Stimulated activated CD8-positive, alpha-beta memory T cell treated with anti-CD3 and anti-CD28 coated beads, Interleukin-4, amount 100 ng/mL, for 4 hours (primary cell): Measurements from ENCODE around the gene OR6C68.
"Not testable (repeated sequence)": the region's sequence is repeated elsewhere in the genome, so short reads cannot be mapped to it uniquely, and the experiment has no call there.

Experiments
- DNase-seq, 2 donors: peaks; one replicate each; pipeline ENCODE4 v3.0.0-alpha.2; 2020; ENCODE audit warnings: low read depth in 2 of 2, low spot score in 1 of 2

The OR6C68 gene

DNA sequence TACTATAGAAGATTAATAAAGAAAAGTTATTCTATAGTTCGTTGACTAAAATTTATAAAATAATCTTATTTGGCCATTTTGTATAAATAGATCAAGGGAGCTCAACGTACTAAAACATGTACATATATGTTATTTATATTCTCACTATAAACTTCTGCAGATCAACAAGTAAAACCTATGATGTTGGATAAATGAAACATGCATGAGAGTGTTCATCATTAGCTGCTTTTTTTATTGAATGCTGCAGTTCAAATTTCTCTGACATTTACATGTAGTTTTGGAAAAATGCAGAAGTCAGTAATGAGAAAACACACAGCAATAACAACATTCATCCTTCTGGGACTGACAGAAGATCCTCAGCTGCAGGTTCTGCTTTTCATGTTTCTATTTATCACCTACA, at the start of gene OR6C68:
OR6C68 (plus strand) TSS at position 301 of the 400 bp plus-strand sequence; CDS start at position 301, 0 bp downstream.
- no peak for DNase-seq

DNA sequence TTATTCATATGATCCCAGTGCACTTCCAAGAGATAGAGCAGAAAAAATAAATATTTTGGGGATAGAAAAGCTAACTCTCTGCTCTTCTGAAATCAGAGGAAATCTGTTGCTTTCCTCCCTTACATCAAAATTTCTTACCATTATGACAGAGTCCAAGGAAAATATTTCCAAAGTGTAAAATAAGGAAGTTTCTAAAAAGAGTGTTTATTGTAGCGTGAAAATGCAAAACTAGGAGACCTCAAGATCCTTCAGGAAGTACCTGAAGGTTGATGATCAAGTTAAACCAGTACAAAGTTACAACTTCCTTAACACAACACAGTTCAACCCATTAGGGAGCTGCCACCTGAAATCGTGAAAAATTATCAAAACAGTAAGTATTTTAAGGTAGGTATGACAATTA, 48.4 kb upstream of the OR6C68 start, which contains the start of gene OR6C2:
OR6C2 (plus strand) TSS at position 301 of the 400 bp plus-strand sequence. CDS start 8,138 bp downstream, outside the sequence.
- DNase-seq = no peak

DNA sequence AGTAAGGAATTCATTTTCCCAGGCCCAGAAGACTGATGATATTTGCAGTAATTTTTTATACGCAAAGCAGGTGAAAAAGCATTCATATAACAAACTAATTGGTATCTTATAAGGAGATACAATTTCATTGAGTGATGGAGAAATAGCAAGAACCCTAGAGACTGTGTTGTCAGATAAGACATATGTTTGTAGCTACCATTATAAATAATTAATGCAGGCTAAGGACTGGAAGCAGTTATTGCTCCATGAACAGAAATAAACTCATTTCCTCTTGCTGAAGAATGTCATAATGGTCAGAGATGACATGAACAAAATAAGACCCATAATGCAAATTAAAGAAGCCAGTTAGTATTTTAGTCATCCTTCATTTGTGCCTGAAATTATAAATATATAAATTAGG, 46.8 kb upstream of the OR6C68 start:
- DNase-seq = no peak

DNA sequence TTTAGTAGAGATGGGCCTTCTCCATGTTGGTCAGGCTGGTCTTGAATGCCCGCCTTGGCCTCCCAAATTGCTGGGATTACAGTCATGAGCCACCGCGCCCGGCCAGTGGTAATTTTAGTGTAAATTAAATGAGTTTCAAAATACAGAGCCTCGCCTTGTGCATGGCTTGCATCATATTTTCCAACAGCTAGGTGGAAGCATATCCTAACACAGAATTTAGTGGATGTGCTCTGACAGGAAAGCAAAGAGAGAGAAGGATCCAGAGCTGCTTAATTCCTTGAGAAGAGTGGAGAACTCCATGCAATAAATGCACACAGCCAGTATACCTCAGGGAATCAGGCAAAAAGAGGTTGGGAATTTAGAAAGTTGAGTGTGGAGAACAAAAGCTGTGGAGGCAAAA, 45.9 kb upstream of the OR6C68 start:
- DNase-seq = no peak

DNA sequence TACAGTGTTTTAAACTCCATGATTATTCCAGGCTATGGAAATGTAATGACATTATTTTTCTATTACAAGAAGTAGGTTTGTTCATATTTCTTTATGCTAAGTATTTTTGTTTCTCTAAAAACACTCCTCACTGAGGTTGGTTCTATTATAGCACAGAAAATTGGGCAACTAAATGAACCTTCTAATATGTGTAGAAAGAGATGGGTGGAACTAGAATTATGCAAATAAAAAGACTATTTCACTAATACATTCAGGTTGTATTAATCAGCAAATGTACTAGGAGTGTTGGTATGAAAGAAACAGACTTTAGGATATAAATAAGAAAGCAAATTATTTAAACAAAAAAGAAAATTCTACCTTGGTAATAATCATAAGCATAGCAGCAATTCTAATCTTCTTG, 43.4 kb upstream of the OR6C68 start:
- no peak for DNase-seq

DNA sequence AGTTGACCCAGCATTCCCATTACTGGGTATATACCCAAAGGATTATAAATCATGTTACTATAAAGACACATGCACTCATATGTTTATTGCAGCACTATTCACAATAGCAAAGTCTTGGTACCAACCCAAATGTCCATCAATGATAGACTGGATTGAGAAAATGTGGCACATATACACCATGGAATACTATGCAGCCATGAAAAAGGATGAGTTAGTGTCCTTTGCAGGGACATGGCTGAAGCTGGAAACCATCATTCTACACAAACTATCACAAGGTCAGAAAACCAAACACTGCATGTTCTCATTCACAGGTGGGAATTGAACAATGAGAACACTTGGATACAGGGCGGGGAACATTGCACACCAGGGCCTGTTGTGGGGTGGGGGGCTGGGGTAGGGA, 27.3 kb upstream of the OR6C68 start:
- DNase-seq = not testable (repeated sequence)

DNA sequence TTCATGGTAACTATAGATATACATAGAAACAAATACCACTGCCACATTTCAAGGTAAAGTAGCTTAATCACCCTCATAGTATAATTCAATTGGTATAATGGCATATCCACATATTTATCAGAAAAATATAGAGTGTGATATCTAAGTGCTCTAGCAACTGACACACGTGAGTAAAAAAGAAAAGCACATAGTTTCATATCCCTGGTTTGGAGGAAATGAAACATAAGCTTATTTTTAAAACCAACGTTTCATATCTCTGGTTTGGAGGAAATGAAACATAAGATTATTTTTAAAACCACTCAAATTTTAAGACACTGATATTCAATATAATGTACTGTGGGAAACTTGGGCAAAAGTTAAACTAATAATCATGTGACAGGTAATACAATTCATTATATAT, 24.3 kb upstream of the OR6C68 start:
- DNase-seq = no peak

DNA sequence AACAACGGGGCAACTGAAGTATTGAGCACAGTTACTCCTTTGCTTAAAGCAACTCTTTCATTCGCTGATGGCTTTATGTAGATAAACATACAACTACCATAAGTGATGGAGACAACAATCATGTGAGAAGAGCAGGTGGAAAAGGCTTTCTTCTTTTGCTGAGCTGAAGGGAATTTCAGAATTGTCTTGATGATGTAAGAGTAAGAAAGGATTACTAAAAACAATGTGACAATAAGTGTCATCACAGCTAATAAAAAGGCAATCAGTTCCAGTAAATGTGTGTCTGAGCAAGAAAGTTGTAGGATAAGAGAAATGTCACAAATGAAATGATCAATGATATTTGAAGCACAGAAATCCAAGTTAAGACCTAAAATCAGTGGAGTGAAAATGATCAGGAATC, 22.9 kb upstream of the OR6C68 start:
- DNase-seq = no peak

DNA sequence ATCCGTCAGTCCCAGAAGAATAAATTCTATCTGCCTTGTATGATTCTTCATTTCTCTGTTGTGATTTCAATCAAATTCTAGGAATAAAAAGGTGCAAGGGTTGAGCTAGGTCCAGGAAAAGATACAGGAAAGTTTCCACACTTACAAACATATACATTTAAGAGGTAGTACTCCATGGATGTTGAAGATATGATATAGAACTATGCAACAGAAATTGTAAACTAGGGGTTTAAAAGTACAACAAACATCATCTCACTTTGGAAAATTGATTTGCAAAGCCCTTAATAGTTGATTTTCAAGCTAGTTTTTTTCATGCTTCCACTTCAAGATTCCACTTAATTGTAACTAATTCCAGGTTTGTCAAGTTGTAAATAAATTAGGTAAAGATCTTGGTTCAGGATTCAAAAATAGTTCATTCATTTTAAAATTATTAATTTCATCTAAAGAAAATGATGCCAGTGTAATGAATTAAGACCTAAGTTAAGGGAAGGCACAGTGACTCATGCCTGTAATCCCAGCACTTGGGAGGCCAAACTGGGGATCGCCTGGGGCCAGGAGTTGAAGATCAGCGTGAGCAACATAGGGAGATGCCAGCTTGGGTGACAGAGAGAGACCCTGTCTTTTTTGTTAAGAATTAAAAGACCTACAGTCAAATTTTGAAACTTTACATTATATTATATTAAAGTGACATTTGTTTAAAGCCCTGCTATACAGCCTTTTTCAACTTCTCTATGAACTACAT, 21.9 kb upstream of the OR6C68 start, which contains the start of gene OR6C70:
OR6C70 (minus strand) TSS at position 51 of the 742 bp plus-strand sequence; CDS start at position 51, 0 bp downstream.
- DNase-seq = no peak

DNA sequence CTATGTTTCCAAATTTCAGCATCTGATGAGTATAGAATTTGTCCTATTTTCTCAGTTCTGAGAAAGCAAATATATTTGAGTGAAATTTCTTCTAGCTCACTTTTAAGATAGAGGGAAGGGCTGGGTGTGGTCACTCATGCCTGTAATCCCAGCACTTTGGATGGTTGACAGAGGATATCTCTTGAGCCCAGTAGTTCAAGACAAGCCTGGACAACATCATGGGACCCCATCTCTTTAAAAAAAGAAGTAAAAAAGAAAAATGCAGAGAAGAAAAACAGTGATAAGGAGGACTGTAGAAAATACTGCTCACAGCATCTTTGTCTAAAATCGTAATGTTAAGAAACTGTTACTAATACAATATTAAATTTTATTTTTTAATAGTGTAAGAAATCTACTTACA, 19.9 kb upstream of the OR6C68 start:
- DNase-seq = no peak

DNA sequence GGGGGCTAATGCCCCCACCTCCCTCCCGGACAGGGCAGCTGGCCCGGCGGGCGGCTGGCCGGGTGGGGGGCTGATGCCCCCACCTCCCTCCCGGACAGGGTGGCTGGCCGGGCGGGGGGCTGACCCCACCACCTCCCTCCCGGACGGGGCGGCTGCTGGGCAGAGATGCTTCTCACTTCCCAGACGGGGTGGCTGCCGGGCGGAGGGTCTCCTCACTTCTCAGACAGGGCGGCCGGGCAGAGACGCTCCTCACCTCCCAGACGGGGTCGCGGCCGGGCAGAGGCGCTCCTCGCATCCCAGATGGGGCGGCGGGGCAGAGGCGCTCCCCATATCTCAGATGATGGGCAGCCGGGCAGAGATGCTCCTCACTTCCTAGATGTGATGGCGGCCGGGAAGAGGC, 13.0 kb upstream of the OR6C68 start:
- not testable (repeated sequence) for DNase-seq

DNA sequence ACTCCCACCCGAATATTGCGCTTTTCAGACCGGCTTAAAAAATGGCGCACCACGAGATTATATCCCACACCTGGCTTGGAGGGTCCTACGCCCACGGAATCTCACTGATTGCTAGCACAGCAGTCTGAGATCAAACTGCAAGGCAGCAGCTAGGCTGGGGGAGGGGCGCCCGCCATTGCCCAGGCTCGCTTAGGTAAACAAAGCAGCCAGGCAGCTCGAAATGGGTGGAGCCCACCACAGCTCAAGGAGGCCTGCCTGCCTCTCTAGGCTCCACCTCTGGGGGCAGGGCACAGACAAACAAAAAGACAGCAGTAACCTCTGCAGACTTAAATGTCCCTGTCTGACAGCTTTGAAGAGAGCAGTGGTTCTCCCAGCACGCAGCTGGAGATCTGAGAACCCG, 7.9 kb upstream of the OR6C68 start:
- DNase-seq = not testable (repeated sequence)

DNA sequence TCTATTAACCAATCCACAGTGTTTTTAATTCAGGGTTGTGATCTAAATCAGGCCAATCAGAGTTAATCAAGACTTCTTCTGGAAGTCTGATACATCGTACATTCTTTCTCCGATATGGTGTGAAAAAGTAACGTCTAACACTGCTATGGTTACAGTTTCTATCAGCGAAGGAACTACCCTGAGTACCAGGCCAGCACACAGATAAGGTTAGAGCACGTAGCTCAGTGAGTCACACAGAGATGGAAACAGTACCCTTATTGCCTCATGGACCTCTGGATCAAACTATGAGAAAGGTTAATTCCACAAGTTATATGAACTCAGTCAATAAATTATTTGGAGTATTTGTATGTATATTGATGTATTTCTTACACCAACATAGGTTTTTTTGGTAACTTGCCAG, 3.3 kb downstream of the OR6C68 start:
- no peak for DNase-seq

DNA sequence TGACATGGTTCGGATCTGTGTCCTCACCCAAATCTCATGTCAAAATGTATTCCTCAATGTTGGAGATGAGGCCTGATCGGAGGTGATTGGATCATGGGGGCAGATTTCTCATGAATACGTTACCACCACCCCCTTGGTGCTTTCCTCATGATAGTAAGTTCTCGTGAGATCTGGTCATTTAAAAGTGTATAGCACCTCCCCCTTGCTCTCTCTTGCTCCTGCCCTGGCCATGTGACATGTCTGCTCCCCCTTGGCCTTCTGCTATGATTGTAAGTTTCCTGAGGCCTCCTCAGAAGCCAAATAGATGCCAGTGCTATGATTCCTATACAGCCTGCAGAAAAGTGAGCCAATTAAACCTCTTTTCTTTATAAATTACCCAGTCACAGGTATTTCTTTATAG, 7.1 kb downstream of the OR6C68 start:
- no peak for DNase-seq

DNA sequence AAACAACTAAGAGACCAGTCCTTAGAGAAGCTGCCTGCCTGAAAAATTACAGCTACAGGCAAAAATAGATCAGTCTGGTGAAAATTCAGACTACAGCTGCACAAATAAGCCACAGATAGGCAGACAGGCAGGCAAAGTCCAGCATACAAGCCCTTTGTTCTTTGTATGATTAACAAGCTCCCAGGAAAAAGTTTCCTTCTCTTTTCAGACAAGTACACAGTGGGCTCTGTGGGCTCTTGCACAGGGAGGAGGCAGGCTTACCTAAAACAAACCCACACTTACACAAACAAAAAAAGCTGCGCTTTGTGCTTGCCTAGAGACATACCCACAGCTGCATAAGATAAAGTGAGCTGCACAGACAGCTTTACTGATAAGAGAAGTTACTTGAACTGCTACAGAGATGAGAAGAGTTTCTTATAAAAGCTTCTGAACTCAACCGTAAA, 7.7 kb downstream of the OR6C68 start:
- DNase-seq = no peak

DNA sequence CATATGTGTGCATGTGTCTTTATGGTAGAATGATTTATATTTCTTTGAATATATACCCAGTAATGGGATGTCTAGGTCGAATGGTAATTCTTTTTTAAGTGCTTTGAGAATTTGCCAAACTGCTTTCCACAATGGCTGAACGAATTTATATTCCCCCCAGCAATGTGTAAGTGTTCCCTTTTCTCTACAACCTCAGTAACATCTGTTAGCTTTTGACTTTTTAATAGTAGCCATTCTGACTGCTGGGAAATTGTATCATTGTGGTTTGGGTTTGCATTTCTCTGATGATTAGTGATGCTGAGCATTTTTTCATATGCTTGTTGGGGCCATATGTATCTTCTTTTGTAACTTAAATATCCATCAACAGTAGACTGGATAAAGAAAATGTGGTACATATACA, 9.4 kb downstream of the OR6C68 start:
- DNase-seq = no peak

DNA sequence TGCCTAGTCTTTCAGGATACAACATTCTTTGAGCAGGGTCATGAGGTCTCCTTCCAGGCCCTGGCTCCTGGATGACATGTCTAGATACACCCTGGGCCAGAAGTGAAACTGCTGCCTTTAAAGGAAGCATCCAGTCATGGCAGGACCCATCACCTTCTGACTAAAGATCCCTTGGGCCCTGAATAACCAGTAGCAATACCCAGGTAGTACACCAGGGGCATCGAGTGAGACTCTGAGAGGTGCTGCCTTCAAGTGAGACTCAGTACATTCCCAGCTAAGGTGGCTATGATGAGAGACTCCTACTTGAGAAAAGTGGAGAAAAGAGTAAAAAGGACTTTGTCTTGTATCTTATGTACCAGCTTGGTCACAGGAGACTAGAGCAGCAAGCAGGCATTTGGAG, 23.5 kb downstream of the OR6C68 start:
- DNase-seq = no peak

DNA sequence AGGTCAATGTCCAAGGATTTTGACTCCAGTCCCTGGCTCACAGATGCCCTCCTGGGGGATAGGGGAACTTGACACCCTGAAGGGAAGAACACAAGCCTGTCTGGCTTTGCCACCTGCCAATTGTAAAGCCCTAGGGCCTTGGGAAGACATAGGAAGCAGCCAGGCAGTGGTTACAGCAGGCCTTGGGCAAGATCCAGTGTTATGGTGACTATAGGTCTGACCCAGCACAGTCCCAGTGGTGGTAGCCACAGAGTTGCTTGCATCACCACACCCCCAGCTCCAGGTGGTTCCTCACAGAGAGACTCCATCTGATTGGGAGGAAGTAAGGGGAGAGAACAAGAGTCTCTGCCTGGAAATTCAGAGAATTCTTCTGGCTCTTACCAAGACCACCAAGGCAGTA, 24.2 kb downstream of the OR6C68 start:
- no peak for DNase-seq
